ENCODE data around the gene ZNF507. TPM values are rescaled to one million over a fixed set of nuclear protein-coding genes. Genes with fewer than 3 reads are reported as not detected.

ZNF507 gene
- total RNA-seq, 2 experiments from 2014 or later = 13.3 to 35.0 TPM

DNA sequence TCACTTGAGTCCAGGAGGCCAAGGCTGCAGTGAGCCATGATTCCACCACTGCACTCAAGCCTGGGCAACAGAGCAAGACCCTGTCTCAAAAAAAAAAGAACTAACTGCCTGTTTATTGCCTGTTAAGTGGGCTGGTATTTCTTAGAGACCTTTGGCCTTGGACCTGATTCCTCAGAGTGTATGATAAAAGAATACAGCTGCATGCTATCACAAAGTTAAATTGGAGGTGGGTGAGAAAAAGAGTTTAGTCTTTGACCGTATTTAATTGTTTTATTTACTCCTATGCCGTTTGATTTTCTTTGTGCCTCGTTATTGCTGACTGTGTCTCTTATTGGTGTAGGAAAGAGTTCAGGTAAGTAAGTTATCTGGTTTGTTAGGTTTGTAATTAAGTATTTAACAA is 34.9 kb downstream of the ZNF507 start:
- CTCF ChIA-PET (ENCODE audit: unreplicated experiment) = no interaction called here
- TF ChIP-seq, protein P1, sequence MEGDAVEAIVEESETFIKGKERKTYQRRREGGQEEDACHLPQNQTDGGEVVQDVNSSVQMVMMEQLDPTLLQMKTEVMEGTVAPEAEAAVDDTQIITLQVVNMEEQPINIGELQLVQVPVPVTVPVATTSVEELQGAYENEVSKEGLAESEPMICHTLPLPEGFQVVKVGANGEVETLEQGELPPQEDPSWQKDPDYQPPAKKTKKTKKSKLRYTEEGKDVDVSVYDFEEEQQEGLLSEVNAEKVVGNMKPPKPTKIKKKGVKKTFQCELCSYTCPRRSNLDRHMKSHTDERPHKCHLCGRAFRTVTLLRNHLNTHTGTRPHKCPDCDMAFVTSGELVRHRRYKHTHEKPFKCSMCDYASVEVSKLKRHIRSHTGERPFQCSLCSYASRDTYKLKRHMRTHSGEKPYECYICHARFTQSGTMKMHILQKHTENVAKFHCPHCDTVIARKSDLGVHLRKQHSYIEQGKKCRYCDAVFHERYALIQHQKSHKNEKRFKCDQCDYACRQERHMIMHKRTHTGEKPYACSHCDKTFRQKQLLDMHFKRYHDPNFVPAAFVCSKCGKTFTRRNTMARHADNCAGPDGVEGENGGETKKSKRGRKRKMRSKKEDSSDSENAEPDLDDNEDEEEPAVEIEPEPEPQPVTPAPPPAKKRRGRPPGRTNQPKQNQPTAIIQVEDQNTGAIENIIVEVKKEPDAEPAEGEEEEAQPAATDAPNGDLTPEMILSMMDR (conservative IDR thresholded peaks at IDR 0.05; ENCODE audit: low read length) = no peak
- no peak for TF ChIP-seq EZH2phosphoT487 (IDR thresholded peaks at IDR 0.05; ENCODE audit: borderline replicate concordance, low read depth, low read length)
- intact Hi-C loops (cut with micrococcal nuclease; ENCODE audit: unreplicated experiment) = no loop called here

DNA sequence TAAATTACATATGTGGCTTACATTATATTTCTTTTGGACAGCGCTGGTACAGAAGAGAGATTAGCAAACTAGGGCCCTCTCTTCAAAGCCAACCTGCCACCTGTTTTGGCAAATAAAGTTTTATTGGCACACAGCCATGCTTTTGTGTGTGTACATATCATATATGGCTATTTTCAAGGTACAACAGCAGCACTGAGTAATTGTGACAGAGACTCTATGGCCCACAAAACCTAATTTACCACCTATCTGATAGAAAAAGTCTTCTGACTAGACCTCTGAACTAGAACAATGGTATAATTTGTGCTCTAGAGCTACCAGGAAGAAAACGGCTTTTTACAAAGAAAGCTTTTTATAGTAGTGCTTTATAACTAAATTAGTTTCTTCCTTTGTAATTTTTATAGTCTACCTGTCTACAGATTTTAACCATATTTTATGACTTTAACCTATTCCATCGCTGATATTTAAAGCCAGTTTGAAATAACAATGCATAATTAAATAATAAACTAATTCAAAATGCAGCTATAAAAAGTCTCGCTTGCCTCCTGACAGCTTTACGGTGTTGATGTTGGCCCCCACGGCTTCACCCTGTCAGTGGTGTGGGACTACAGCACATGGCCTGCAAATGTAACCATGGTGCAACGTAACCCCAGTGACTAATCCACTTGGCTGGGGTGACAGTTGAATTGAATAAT is 42.4 kb downstream of the ZNF507 start:
- Histone ChIP-seq H3K36me3 (ENCODE audit: insufficient read depth, low read length) (peaks cover 44% of the 10 kb centered on the region), H3K9me3 (ENCODE audit: low read length) (no peaks in the 10 kb centered on the region), H2AFZ (ENCODE audit: low read length) (no peak overlapping the region), H4K20me1 (ENCODE audit: insufficient read depth, low read length) (no peaks in the 10 kb centered on the region), H3K9me2 (ENCODE audit: insufficient read depth, low read length) (no peaks in the 10 kb centered on the region), H3K27ac (ENCODE audit: low read depth, low read length, poor library complexity, severe bottlenecking) (no peak overlapping the region), H3K79me2 (ENCODE audit: insufficient read depth, low read depth, low read length) (no peaks in the 10 kb centered on the region), H3K4me2 (ENCODE audit: low read length) (no peak overlapping the region), H3K4me3 (ENCODE audit: low read depth, low read length, poor library complexity, severe bottlenecking) (no peak overlapping the region), H3K4me1 (ENCODE audit: insufficient read depth, low read length, poor library complexity, severe bottlenecking) (no peaks in the 10 kb centered on the region)
- CTCF ChIA-PET (ENCODE audit: unreplicated experiment) = no interaction called here
- BruUV-seq (replicated peaks) = no TSS peak
- TF ChIP-seq, protein P1 (conservative IDR thresholded peaks at IDR 0.05; ENCODE audit: low read length) = no peak
- no peak for TF ChIP-seq EZH2phosphoT487 (IDR thresholded peaks at IDR 0.05; ENCODE audit: borderline replicate concordance, low read depth, low read length)
- DNase-seq (ENCODE audit: low spot score) = no peak
- POLR2A ChIA-PET = interaction anchor here (0.5 to 1.0 kb wide), 5 partner anchors 11 to 1966 kb away, joined by 3 to 4 read pairs (median 3); no protein-coding TSS in a partner anchor
- intact Hi-C loops (cut with micrococcal nuclease; ENCODE audit: unreplicated experiment) = no loop called here

More for the DNA sequence above, 34.9 kb downstream of the ZNF507 start:
- H3K4me2 ChIP-seq (ENCODE audit: low read length) = no peak overlapping the region
- POLR2A ChIA-PET = interaction anchor here (0.5 kb wide), 1 partner anchor 15 kb away, joined by 5 read pairs; no protein-coding TSS in a partner anchor
- H3K4me1 ChIP-seq (ENCODE audit: insufficient read depth, low read length, poor library complexity, severe bottlenecking) = no peaks in the 10 kb centered on the region
- H2AFZ ChIP-seq (ENCODE audit: low read length) = no peak overlapping the region
- no peak for DNase-seq (ENCODE audit: low spot score)
- no peak overlapping the region for H3K27ac ChIP-seq (ENCODE audit: low read depth, low read length, poor library complexity, severe bottlenecking)
- H3K9me2 ChIP-seq (ENCODE audit: insufficient read depth, low read length) = no peaks in the 10 kb centered on the region
- no peak overlapping the region for H3K4me3 ChIP-seq (ENCODE audit: low read depth, low read length, poor library complexity, severe bottlenecking)
- peaks cover 94% of the 10 kb centered on the region for H3K36me3 ChIP-seq (ENCODE audit: insufficient read depth, low read length)
- H4K20me1 ChIP-seq (ENCODE audit: insufficient read depth, low read length) = no peaks in the 10 kb centered on the region
- H3K9me3 ChIP-seq (ENCODE audit: low read length) = no peaks in the 10 kb centered on the region
- H3K79me2 ChIP-seq (ENCODE audit: insufficient read depth, low read depth, low read length) = peaks cover 5% of the 10 kb centered on the region; the same call in 1 of the 2 replicates
- no TSS peak for BruUV-seq (replicated peaks)

DNA sequence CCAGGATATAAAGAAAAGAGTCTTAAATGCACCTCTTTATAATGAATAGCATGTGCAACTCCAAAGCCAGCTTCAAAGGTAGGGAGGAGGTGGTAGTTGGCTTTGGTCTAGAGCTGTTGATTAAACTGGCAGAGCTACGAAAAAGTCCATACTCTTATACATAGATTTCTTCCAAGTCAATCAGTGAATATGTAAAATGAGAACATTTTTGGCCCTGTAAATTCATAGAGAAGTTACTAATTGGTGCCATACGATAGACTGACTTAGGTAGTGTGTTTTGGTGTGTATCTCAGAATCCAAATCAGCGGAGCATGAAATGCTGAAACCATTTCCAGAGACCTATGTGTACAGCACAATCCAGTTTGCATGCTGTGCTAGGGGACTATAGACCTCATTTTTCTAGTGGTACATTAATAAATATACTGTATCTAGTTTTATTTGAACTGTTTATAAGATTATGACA is 43.0 kb downstream of the ZNF507 start:
- Histone ChIP-seq H4K20me1 (ENCODE audit: insufficient read depth, low read length) (no peaks in the 10 kb centered on the region), H3K4me1 (ENCODE audit: insufficient read depth, low read length, poor library complexity, severe bottlenecking) (no peaks in the 10 kb centered on the region), H3K9me2 (ENCODE audit: insufficient read depth, low read length) (no peaks in the 10 kb centered on the region), H3K79me2 (ENCODE audit: insufficient read depth, low read depth, low read length) (no peaks in the 10 kb centered on the region), H3K27ac (ENCODE audit: low read depth, low read length, poor library complexity, severe bottlenecking) (no peak overlapping the region), H3K9me3 (ENCODE audit: low read length) (no peaks in the 10 kb centered on the region), H3K4me3 (ENCODE audit: low read depth, low read length, poor library complexity, severe bottlenecking) (no peak overlapping the region), H2AFZ (ENCODE audit: low read length) (no peak overlapping the region), H3K4me2 (ENCODE audit: low read length) (no peak overlapping the region), H3K36me3 (ENCODE audit: insufficient read depth, low read length) (peaks cover 38% of the 10 kb centered on the region)
- TF ChIP-seq, protein P1 (conservative IDR thresholded peaks at IDR 0.05; ENCODE audit: low read length) = no peak
- no peak for TF ChIP-seq EZH2phosphoT487 (IDR thresholded peaks at IDR 0.05; ENCODE audit: borderline replicate concordance, low read depth, low read length)
- DNase-seq (ENCODE audit: low spot score) = no peak
- no TSS peak for BruUV-seq (replicated peaks)
- CTCF ChIA-PET (ENCODE audit: unreplicated experiment) = no interaction called here
- POLR2A ChIA-PET = interaction anchor here (0.6 to 1.0 kb wide), 4 partner anchors 10 to 40 kb away, joined by 3 to 4 read pairs (median 4); no protein-coding TSS in a partner anchor
- intact Hi-C loops (cut with micrococcal nuclease; ENCODE audit: unreplicated experiment) = no loop called here

Data from OCI-LY7 (cell line).